Hepatocyte (in vitro differentiated cells): Measurements from ENCODE around the gene SLC13A5. TPM values are rescaled to one million over a fixed set of nuclear protein-coding genes. Genes with fewer than 3 reads are reported as not detected.
A peak's percentile ranks its signal among the peaks of the same experiment; 100 is the strongest.

ENCODE experiments used
- DNase-seq: peaks from one replicate; pipeline ENCODE4 v3.0.0-alpha.2; 2016; ENCODE audit warnings: low spot score
- H2AFZ ChIP-seq: fragments of 200-600 bp; sonication (generic); 2 replicates; pipeline ENCODE4 v1.6.0; 2016; ENCODE audit warnings: antibody characterized with exemption, mild to moderate bottlenecking
- H3K27ac ChIP-seq: fragments of 200-600 bp; sonication (generic); 2 replicates; pipeline ENCODE4 v1.5.1; 2016; ENCODE audit warnings: mild to moderate bottlenecking
- H3K27me3 ChIP-seq: fragments of 200-600 bp; sonication (generic); 2 replicates; pipeline ENCODE4 v1.6.1; 2016
- H3K36me3 ChIP-seq: fragments of 200-600 bp; sonication (generic); replicated peaks from 2 replicates; pipeline ENCODE4 v1.5.1; 2016; ENCODE audit warnings: low read depth; ENCODE audit not compliant: insufficient read depth
- H3K4me1 ChIP-seq: fragments of 200-600 bp; sonication (generic); 2 replicates; pipeline ENCODE4 v1.5.1; 2016; ENCODE audit warnings: mild to moderate bottlenecking, moderate library complexity; ENCODE audit not compliant: insufficient read depth
- H3K4me2 ChIP-seq: fragments of 200-600 bp; sonication (generic); 2 replicates; pipeline ENCODE4 v1.6.0; 2016
- H3K4me3 ChIP-seq: fragments of 200-600 bp; sonication (generic); 2 replicates; pipeline ENCODE4 v1.5.1; 2016; ENCODE audit warnings: mild to moderate bottlenecking
- H3K79me2 ChIP-seq: fragments of 200-600 bp; sonication (generic); 2 replicates; pipeline ENCODE4 v1.6.0; 2017; ENCODE audit warnings: mild to moderate bottlenecking
- H3K9me2 ChIP-seq: fragments of 200-600 bp; sonication (generic); replicated peaks from 2 replicates; pipeline ENCODE4 v1.6.0; 2017; ENCODE audit warnings: mild to moderate bottlenecking; ENCODE audit not compliant: insufficient read depth
- H3K9me3 ChIP-seq: fragments of 200-600 bp; sonication (generic); 2 replicates; pipeline ENCODE4 v1.5.1; 2016; ENCODE audit warnings: low read depth, mild to moderate bottlenecking
- H4K20me1 ChIP-seq: fragments of 200-600 bp; sonication (generic); 2 replicates; pipeline ENCODE4 v1.6.0; 2016; ENCODE audit warnings: mild to moderate bottlenecking; ENCODE audit not compliant: insufficient read depth, poor library complexity, severe bottlenecking
- EZH2 ChIP-seq: fragments of 200-600 bp; sonication (generic); IDR thresholded peaks from 2 replicates; pipeline ENCODE4 v1.6.1; 2016; ENCODE audit warnings: antibody characterized with exemption, mild to moderate bottlenecking, borderline replicate concordance
- EZH2phosphoT487 ChIP-seq: fragments of 200-600 bp; sonication (generic); IDR thresholded peaks from one replicate; pipeline ENCODE4 v1.6.1; 2018; ENCODE audit warnings: antibody characterized with exemption, mild to moderate bottlenecking, low read depth, moderate library complexity; ENCODE audit not compliant: unreplicated experiment, severe bottlenecking
- WGBS: methylation state at CpG from one replicate; pipeline ENCODE4 v1.1.6; 2016; ENCODE audit warnings: low lambda C conversion rate; ENCODE audit errors: missing lambda C conversion rate; 5-methylcytosine and 5-hydroxymethylcytosine counted together
- polyA plus RNA-seq: library from polyadenylated mRNA; unstranded; fragments of >200 nt; fragmentation: Nextera tagmentation; extraction: Ambion mirVana; gene quantifications from 2 replicates; pipeline ENCODE4 v1.2.1, GENCODE V29; 2016
- total RNA-seq: library from RNA; depleted of rRNA; stranded (reverse); fragments of >200 nt; gene quantifications from 2 replicates; pipeline ENCODE4 v1.2.3, GENCODE V29; 2014
- TF ChIP-seq, protein P1 (sequence below): fragments of 200-600 bp; sonication (generic); IDR thresholded peaks from 2 replicates; pipeline ENCODE4 v1.5.1; 2016; ENCODE audit warnings: antibody characterized with exemption, mild to moderate bottlenecking; ENCODE audit not compliant: poor library complexity

Gene SLC13A5
- total and polyA plus RNA-seq, 2 experiments from 2014 or later = 7.3 to 18.5 TPM

DNA sequence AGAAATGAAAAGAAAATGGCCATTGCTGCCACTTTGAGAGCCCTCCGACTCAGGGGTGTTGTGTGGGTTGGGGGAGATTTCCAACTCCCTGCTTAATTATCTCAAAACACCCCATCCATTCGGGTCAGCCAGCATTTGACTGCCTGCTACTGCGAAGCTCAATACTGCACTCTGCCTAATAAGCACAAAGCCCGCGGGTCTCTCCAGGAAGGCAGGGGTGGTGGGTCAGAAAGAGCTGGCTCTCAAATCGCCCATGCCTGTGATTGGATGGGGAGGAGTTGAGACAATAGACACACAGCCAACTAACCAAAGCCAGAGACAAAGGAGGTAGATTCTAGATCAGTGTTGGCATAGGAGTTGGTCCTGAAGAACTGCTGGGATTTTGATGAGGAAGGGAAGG is 40.4 kb upstream of the SLC13A5 start:
- no peak overlapping the region for H3K4me3 ChIP-seq
- no peaks in the 10 kb centered on the region for H3K79me2 ChIP-seq
- 81% methylated on average over 6 of the region's 6 CpGs for WGBS
- H3K9me3 ChIP-seq = no peaks in the 10 kb centered on the region
- TF ChIP-seq EZH2 (no peak), EZH2phosphoT487 (no peak)
- TF ChIP-seq, protein P1, sequence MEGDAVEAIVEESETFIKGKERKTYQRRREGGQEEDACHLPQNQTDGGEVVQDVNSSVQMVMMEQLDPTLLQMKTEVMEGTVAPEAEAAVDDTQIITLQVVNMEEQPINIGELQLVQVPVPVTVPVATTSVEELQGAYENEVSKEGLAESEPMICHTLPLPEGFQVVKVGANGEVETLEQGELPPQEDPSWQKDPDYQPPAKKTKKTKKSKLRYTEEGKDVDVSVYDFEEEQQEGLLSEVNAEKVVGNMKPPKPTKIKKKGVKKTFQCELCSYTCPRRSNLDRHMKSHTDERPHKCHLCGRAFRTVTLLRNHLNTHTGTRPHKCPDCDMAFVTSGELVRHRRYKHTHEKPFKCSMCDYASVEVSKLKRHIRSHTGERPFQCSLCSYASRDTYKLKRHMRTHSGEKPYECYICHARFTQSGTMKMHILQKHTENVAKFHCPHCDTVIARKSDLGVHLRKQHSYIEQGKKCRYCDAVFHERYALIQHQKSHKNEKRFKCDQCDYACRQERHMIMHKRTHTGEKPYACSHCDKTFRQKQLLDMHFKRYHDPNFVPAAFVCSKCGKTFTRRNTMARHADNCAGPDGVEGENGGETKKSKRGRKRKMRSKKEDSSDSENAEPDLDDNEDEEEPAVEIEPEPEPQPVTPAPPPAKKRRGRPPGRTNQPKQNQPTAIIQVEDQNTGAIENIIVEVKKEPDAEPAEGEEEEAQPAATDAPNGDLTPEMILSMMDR = no peak
- H3K27me3 ChIP-seq = no peaks in the 10 kb centered on the region
- peak overlapping the region; percentile 89 for H3K27ac ChIP-seq
- no peaks in the 10 kb centered on the region for H3K9me2 ChIP-seq
- DNase-seq = no peak
- H4K20me1 ChIP-seq = no peaks in the 10 kb centered on the region
- H3K4me1 ChIP-seq = peaks cover 11% of the 10 kb centered on the region
- no peak overlapping the region for H2AFZ ChIP-seq
- H3K36me3 ChIP-seq = no peaks in the 10 kb centered on the region
- H3K4me2 ChIP-seq = no peak overlapping the region

DNA sequence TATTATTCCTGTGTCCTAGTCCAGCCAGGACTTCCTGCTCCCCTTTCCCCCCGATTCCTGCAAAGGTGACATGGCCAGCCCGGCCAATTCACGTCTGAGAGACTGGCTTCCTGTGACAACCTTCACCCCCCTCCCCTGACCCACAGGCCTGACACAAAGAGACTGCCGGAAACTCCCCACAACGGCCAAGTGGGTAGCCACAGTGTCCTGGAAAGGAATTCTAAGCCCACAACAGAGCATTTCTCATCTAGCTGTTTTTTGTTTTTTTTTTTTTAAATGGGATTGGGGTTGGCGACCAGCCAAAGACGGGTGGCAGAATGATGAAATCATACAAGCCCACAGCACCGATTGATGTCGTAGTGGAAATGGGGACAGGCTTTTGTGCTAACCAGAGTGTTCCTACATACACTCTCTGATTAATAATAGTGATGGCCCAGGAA is 39.9 kb upstream of the SLC13A5 start:
- Histone ChIP-seq H3K4me3 (no peak overlapping the region), H3K27me3 (no peaks in the 10 kb centered on the region), H4K20me1 (no peaks in the 10 kb centered on the region), H3K4me2 (peak overlapping the region; percentile 11), H3K9me2 (no peaks in the 10 kb centered on the region), H3K9me3 (no peaks in the 10 kb centered on the region), H3K27ac (peak overlapping the region; percentile 89), H3K4me1 (peaks cover 11% of the 10 kb centered on the region), H3K79me2 (no peaks in the 10 kb centered on the region), H2AFZ (no peak overlapping the region), H3K36me3 (no peaks in the 10 kb centered on the region)
- 58% methylated on average over 9 of the region's 9 CpGs for WGBS
- TF ChIP-seq EZH2 (no peak), EZH2phosphoT487 (no peak)
- TF ChIP-seq, protein P1 = no peak
- DNase-seq = peak; percentile 11

DNA sequence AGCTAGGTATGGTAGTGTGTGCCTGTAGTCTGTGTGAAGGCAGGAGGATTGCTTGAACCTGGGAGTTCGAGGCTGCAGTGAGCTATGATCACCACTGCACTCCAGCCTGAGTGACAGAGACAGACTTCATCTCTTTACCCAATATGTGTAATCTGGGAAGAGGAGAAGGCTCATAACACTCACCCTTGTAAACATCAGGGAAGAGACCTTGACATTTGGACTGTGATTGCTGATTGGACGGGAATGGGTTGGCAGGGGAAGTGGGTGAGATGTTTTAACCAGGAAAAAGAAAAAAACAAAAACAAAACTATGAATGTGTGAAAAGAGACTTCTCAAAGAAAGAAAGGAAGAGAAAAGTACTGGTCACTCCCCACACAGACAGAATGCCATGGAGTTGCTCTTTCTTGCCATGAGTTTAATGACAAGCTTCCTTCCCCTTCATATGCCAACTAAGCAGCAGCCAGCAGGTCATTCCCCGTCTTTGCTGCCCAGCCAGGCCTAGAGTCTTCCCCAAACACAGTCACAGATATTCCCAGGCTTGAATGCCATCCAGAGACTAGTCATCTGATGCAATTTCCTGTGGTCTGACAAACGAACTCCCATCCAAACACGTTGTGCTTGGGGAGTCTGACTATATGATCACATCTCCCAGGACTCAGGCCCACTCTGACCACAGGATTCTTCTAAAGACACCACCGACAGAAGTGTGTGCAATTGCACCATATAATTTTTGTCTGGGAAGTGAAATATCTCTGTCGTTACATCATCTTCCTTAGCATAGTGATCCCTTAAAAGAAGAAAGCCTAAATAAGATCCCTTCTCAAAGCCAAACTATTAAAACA is 39.1 kb upstream of the SLC13A5 start:
- Histone ChIP-seq H3K4me1 (peaks cover 11% of the 10 kb centered on the region), H3K9me3 (no peaks in the 10 kb centered on the region), H3K79me2 (no peaks in the 10 kb centered on the region), H3K4me2 (peak overlapping the region; percentile 17), H3K27me3 (no peaks in the 10 kb centered on the region), H4K20me1 (no peaks in the 10 kb centered on the region), H3K9me2 (no peaks in the 10 kb centered on the region), H2AFZ (peak overlapping the region; percentile 40), H3K27ac (peak overlapping the region; percentile 89), H3K36me3 (no peaks in the 10 kb centered on the region), H3K4me3 (no peak overlapping the region)
- WGBS = 64% methylated on average over 7 of the region's 7 CpGs
- TF ChIP-seq, protein P1 = no peak
- TF ChIP-seq EZH2 (no peak), EZH2phosphoT487 (no peak)
- DNase-seq = peak; percentile 63
